ENCODE data around the gene MBTD1. TPM values are rescaled to one million over a fixed set of nuclear protein-coding genes. Genes with fewer than 3 reads are reported as not detected.

Gene MBTD1
- total and polyA plus RNA-seq, 2 donors, result 5.9 to 60.1 TPM

- WGBS, result 74% methylated on average over 2 of the region's 2 CpGs
- Histone ChIP-seq H3K36me3 (ENCODE audit: insufficient read depth) (no peaks in the 10 kb centered on the region), H3K4me1 (ENCODE audit: insufficient read depth) (no peaks in the 10 kb centered on the region), H3K27ac (ENCODE audit: low read depth) (no peak overlapping the region), H3K4me3 (ENCODE audit: low read depth, low read length) (no peak overlapping the region)
- DNase-seq (ENCODE audit: extremely low spot score), result no peak
These were observed 126.5 kb downstream of the MBTD1 start for GRCh38 chr17:51133365-51133764.

- no peaks in the 10 kb centered on the region for H3K4me1 ChIP-seq (ENCODE audit: insufficient read depth)
- no peak for DNase-seq (ENCODE audit: extremely low spot score)
- no peak overlapping the region for H3K27ac ChIP-seq (ENCODE audit: low read depth)
- H3K36me3 ChIP-seq (ENCODE audit: insufficient read depth), result no peaks in the 10 kb centered on the region
- no peak overlapping the region for H3K4me3 ChIP-seq (ENCODE audit: low read depth, low read length)
These were observed 126.9 kb downstream of the MBTD1 start for GRCh38 chr17:51132964-51133319.

- DNase-seq (ENCODE audit: extremely low spot score), result no peak
- Histone ChIP-seq H3K4me3 (ENCODE audit: low read depth, low read length) (no peak overlapping the region), H3K27ac (ENCODE audit: low read depth) (no peak overlapping the region), H3K4me1 (ENCODE audit: insufficient read depth) (no peaks in the 10 kb centered on the region), H3K36me3 (ENCODE audit: insufficient read depth) (no peaks in the 10 kb centered on the region)
- WGBS, result 68% methylated on average over 3 of the region's 3 CpGs
These were observed 131.8 kb downstream of the MBTD1 start for GRCh38 chr17:51128076-51128475.

Other genes starting within 250 kb of the MBTD1 start
- 211 TPM for gene SPAG9, start 139.2 kb downstream of the MBTD1 start, total RNA-seq
- gene SPAG9, start 139.2 kb downstream of the MBTD1 start, polyA plus RNA-seq, result 53.9 TPM
- 38.1 TPM for gene NME1, start 106.5 kb downstream of the MBTD1 start, total RNA-seq
- gene NME1, start 106.5 kb downstream of the MBTD1 start, polyA plus RNA-seq, result 63.3 TPM
- gene NME2, start 93.6 kb downstream of the MBTD1 start, total RNA-seq, result 191 TPM
- 688 TPM for gene NME2, start 93.6 kb downstream of the MBTD1 start, polyA plus RNA-seq
- gene UTP18, start 497 bp upstream of the MBTD1 start, total RNA-seq, result 30.2 TPM
- 23.6 TPM for gene UTP18, start 497 bp upstream of the MBTD1 start, polyA plus RNA-seq

Measured in urinary bladder (tissue), 4 donors.